Measurements from ENCODE around the gene KCNMA1. TPM values are rescaled to one million over a fixed set of nuclear protein-coding genes. Genes with fewer than 3 reads are reported as not detected.

KCNMA1 gene
- total RNA-seq, 1 experiment from 2014 or later = 0.49 TPM

GRCh38 chr10:77686650-77687417 lies 49.2 kb upstream of the KCNMA1 start:
- no TSS peak for BruUV-seq (replicated peaks)
- Histone ChIP-seq H3K9me3 (ENCODE audit: control insufficient read depth in 1 of 2, insufficient read depth in 1 of 2, low read depth in 1 of 2, low read length in 2 of 2) (no peaks in the 10 kb centered on the region), H3K9me2 (ENCODE audit: insufficient read depth) (no peaks in the 10 kb centered on the region), H2AFZ (ENCODE audit: low read depth, low read length, poor library complexity, severe bottlenecking) (no peak overlapping the region), H3K36me3 (ENCODE audit: control insufficient read depth in 1 of 2, insufficient read depth in 2 of 2, low read length in 2 of 2) (no peaks in the 10 kb centered on the region), H3K79me2 (ENCODE audit: insufficient read depth, low read length) (no peaks in the 10 kb centered on the region), H3K4me3 (replicated peaks in 1 of 2; ENCODE audit: low read depth in 1 of 2, low read length in 2 of 2) (no peak overlapping the region), H3K9ac (ENCODE audit: low read length) (no peak overlapping the region), H3K27ac (ENCODE audit: low read depth, low read length) (no peak overlapping the region), H3K27me3 (ENCODE audit: insufficient read depth, low read length) (peaks cover 46% of the 10 kb centered on the region), H3K4me2 (ENCODE audit: low read length) (no peak overlapping the region), H4K20me1 (ENCODE audit: insufficient read depth) (no peaks in the 10 kb centered on the region), H3K4me1 (ENCODE audit: control insufficient read depth in 1 of 2, insufficient read depth in 2 of 2, low read length in 2 of 2) (no peaks in the 10 kb centered on the region)
- RAD21 ChIA-PET (ENCODE audit: low non-redundant PET in 1 of 2, low total read pairs in 2 of 2, uncharacterized antibody in 2 of 2, unreplicated experiment in 2 of 2) = no interaction called here
- POLR2A ChIA-PET = no interaction called here
- DNase-seq (ENCODE audit: low read depth, low spot score) = no peak
- CTCF ChIA-PET = no interaction called here
- TF ChIP-seq YY1 (IDR thresholded peaks at IDR 0.05; ENCODE audit: extremely low read depth, insufficient replicate concordance, low read depth, low read length) = no peak
- TF ChIP-seq SRF (IDR thresholded peaks at IDR 0.05; ENCODE audit: low read depth) = no peak
- no peak for TF ChIP-seq FOSL1 (IDR thresholded peaks at IDR 0.05; ENCODE audit: low read depth)
- ATAC-seq = no peak
- intact Hi-C loops (cut with micrococcal nuclease) = no loop called here

DNA sequence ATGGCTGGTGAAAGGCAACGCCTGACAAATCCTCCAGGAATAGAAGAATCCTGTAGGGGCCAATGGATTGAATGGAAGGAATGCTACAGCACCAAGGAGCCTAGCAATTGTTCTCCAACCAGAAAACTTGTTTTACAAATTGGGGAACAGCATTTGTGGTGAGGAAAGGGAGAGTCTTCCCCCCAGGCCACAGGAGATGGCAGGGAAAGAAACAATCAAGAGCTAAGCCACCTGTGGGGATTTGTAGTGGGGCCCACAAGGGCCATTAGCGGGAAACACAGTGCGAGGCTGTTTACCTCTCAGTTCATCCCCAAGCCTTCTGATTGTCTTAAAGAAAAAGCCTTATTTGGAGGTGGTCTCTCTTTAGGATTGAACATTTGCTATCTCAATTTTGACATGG lies 48.5 kb upstream of the KCNMA1 start:
- Histone ChIP-seq H3K27ac (ENCODE audit: low read depth, low read length) (no peak overlapping the region), H4K20me1 (ENCODE audit: insufficient read depth) (no peaks in the 10 kb centered on the region), H3K4me1 (ENCODE audit: control insufficient read depth in 1 of 2, insufficient read depth in 2 of 2, low read length in 2 of 2) (no peaks in the 10 kb centered on the region), H3K9ac (ENCODE audit: low read length) (no peak overlapping the region), H3K36me3 (ENCODE audit: control insufficient read depth in 1 of 2, insufficient read depth in 2 of 2, low read length in 2 of 2) (no peaks in the 10 kb centered on the region), H3K27me3 (ENCODE audit: insufficient read depth, low read length) (peaks cover 39% of the 10 kb centered on the region), H2AFZ (ENCODE audit: low read depth, low read length, poor library complexity, severe bottlenecking) (no peak overlapping the region), H3K9me2 (ENCODE audit: insufficient read depth) (no peaks in the 10 kb centered on the region), H3K9me3 (ENCODE audit: control insufficient read depth in 1 of 2, insufficient read depth in 1 of 2, low read depth in 1 of 2, low read length in 2 of 2) (no peaks in the 10 kb centered on the region), H3K4me2 (ENCODE audit: low read length) (no peak overlapping the region), H3K4me3 (replicated peaks in 1 of 2; ENCODE audit: low read depth in 1 of 2, low read length in 2 of 2) (no peak overlapping the region), H3K79me2 (ENCODE audit: insufficient read depth, low read length) (no peaks in the 10 kb centered on the region)
- TF ChIP-seq RAD21 (IDR thresholded peaks at IDR 0.05; ENCODE audit: low read depth) (no peak), REST (IDR thresholded peaks at IDR 0.05; ENCODE audit: low read depth) (no peak), EGR1 (IDR thresholded peaks at IDR 0.05; ENCODE audit: low read depth) (no peak)
- TF ChIP-seq, protein P1, sequence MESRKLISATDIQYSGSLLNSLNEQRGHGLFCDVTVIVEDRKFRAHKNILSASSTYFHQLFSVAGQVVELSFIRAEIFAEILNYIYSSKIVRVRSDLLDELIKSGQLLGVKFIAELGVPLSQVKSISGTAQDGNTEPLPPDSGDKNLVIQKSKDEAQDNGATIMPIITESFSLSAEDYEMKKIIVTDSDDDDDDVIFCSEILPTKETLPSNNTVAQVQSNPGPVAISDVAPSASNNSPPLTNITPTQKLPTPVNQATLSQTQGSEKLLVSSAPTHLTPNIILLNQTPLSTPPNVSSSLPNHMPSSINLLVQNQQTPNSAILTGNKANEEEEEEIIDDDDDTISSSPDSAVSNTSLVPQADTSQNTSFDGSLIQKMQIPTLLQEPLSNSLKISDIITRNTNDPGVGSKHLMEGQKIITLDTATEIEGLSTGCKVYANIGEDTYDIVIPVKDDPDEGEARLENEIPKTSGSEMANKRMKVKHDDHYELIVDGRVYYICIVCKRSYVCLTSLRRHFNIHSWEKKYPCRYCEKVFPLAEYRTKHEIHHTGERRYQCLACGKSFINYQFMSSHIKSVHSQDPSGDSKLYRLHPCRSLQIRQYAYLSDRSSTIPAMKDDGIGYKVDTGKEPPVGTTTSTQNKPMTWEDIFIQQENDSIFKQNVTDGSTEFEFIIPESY (IDR thresholded peaks at IDR 0.05; ENCODE audit: extremely low read depth, insufficient replicate concordance, low read length) = no peak
- BruUV-seq (replicated peaks) = no TSS peak
- POLR2A ChIA-PET = no interaction called here
- ATAC-seq = no peak
- CTCF ChIA-PET = no interaction called here
- intact Hi-C loops (cut with micrococcal nuclease) = no loop called here
- no peak for DNase-seq (ENCODE audit: low read depth, low spot score)
- RAD21 ChIA-PET (ENCODE audit: low non-redundant PET in 1 of 2, low total read pairs in 2 of 2, uncharacterized antibody in 2 of 2, unreplicated experiment in 2 of 2) = no interaction called here

Measured in HCT116 (cell line).